HUES64 (cell line): ENCODE results near the gene PRM3.

ENCODE experiments used
- H3K27ac ChIP-seq: 2 replicates; pipeline ENCODE4 v1.7.0; 2013; ENCODE audit warnings: low read depth, low read length, inconsistent platforms
- H3K27me3 ChIP-seq: 2 replicates; pipeline ENCODE4 v1.6.1; 2013; ENCODE audit warnings: mild to moderate bottlenecking, low read length; ENCODE audit not compliant: insufficient read depth
- H3K36me3 ChIP-seq: 2 replicates; pipeline ENCODE4 v1.6.1; 2013; ENCODE audit warnings: mild to moderate bottlenecking, low read length; ENCODE audit not compliant: insufficient read depth
- H3K4me1 ChIP-seq: 2 replicates; pipeline ENCODE4 v1.6.1; 2013; ENCODE audit warnings: mild to moderate bottlenecking, low read length, moderate library complexity; ENCODE audit not compliant: insufficient read depth
- H3K4me3 ChIP-seq: 2 replicates; pipeline ENCODE4 v1.5.1; 2013; ENCODE audit warnings: mild to moderate bottlenecking, low read length, moderate library complexity
- H3K9ac ChIP-seq: 2 replicates; pipeline ENCODE4 v1.6.1; 2013; ENCODE audit warnings: mild to moderate bottlenecking, low read depth, low read length
- H3K9me3 ChIP-seq: 2 replicates; pipeline ENCODE4 v1.6.1; 2013; ENCODE audit warnings: low read depth, low read length; ENCODE audit not compliant: insufficient read depth
- WGBS: fragments of 150-250, 120-280 bp; methylation state at CpG from one replicate; pipeline ENCODE4 v1.1.7; 2013; ENCODE audit warnings: missing lambda C conversion rate; 5-methylcytosine and 5-hydroxymethylcytosine counted together

PRM3 gene

GRCh38 chr16:11233727-11234376 is 39.6 kb downstream of the PRM3 start:
- no peak overlapping the region for H3K27ac ChIP-seq
- H3K4me1 ChIP-seq, result no peaks in the 10 kb centered on the region
- no peak overlapping the region for H3K9ac ChIP-seq
- H3K36me3 ChIP-seq, result no peaks in the 10 kb centered on the region
- H3K27me3 ChIP-seq, result no peaks in the 10 kb centered on the region
- no peaks in the 10 kb centered on the region for H3K9me3 ChIP-seq
- WGBS, result 78% methylated on average over 7 of the region's 8 CpGs
- H3K4me3 ChIP-seq, result no peak overlapping the region

- 73% methylated on average over 35 of the region's 35 CpGs for whole genome bisulfite sequencing
- Histone ChIP-seq H3K4me3 (no peak overlapping the region), H3K27ac (no peak overlapping the region), H3K9me3 (no peaks in the 10 kb centered on the region), H3K9ac (no peak overlapping the region), H3K27me3 (no peaks in the 10 kb centered on the region), H3K36me3 (no peaks in the 10 kb centered on the region), H3K4me1 (no peaks in the 10 kb centered on the region)
Observed at GRCh38 chr16:11232852-11233726, 40.3 kb downstream of the PRM3 start.

GRCh38 chr16:11232302-11232851 is 41.1 kb downstream of the PRM3 start:
- H3K4me3 ChIP-seq, result no peak overlapping the region
- no peak overlapping the region for H3K9ac ChIP-seq
- no peaks in the 10 kb centered on the region for H3K27me3 ChIP-seq
- no peaks in the 10 kb centered on the region for H3K9me3 ChIP-seq
- no peaks in the 10 kb centered on the region for H3K36me3 ChIP-seq
- no peaks in the 10 kb centered on the region for H3K4me1 ChIP-seq
- 91% methylated on average over 1 of the region's 3 CpGs for WGBS
- no peak overlapping the region for H3K27ac ChIP-seq

- no peaks in the 10 kb centered on the region for H3K9me3 ChIP-seq
- H3K4me3 ChIP-seq, result no peak overlapping the region
- no peaks in the 10 kb centered on the region for H3K36me3 ChIP-seq
- no peaks in the 10 kb centered on the region for H3K4me1 ChIP-seq
- 71% methylated on average over 10 of the region's 10 CpGs for WGBS
- no peaks in the 10 kb centered on the region for H3K27me3 ChIP-seq
- H3K9ac ChIP-seq, result no peak overlapping the region
- H3K27ac ChIP-seq, result no peak overlapping the region
Observed at GRCh38 chr16:11231367-11231970, 42.0 kb downstream of the PRM3 start.

GRCh38 chr16:11229906-11230305 is 43.5 kb downstream of the PRM3 start:
- Histone ChIP-seq H3K36me3 (no peaks in the 10 kb centered on the region), H3K4me1 (no peaks in the 10 kb centered on the region), H3K4me3 (no peak overlapping the region), H3K9ac (no peak overlapping the region), H3K9me3 (no peaks in the 10 kb centered on the region), H3K27me3 (no peaks in the 10 kb centered on the region), H3K27ac (no peak overlapping the region)
- 96% methylated on average over 4 of the region's 4 CpGs for WGBS

- 88% methylated on average over 5 of the region's 5 CpGs for WGBS
- Histone ChIP-seq H3K4me1 (no peaks in the 10 kb centered on the region), H3K4me3 (no peak overlapping the region), H3K27me3 (no peaks in the 10 kb centered on the region), H3K9ac (no peak overlapping the region), H3K36me3 (no peaks in the 10 kb centered on the region), H3K27ac (no peak overlapping the region), H3K9me3 (no peaks in the 10 kb centered on the region)
Observed at GRCh38 chr16:11229432-11229831, 44.0 kb downstream of the PRM3 start.

GRCh38 chr16:11225677-11226549 is 47.5 kb downstream of the PRM3 start:
- Histone ChIP-seq H3K27me3 (no peaks in the 10 kb centered on the region), H3K4me3 (no peak overlapping the region), H3K9ac (no peak overlapping the region), H3K4me1 (no peaks in the 10 kb centered on the region), H3K36me3 (no peaks in the 10 kb centered on the region), H3K9me3 (no peaks in the 10 kb centered on the region), H3K27ac (no peak overlapping the region)
- WGBS, result 86% methylated on average over 18 of the region's 18 CpGs

- Histone ChIP-seq H3K27me3 (no peaks in the 10 kb centered on the region), H3K4me1 (no peaks in the 10 kb centered on the region), H3K36me3 (no peaks in the 10 kb centered on the region), H3K9me3 (no peaks in the 10 kb centered on the region), H3K4me3 (no peak overlapping the region), H3K9ac (no peak overlapping the region), H3K27ac (no peak overlapping the region)
- 88% methylated on average over 21 of the region's 21 CpGs for WGBS
Observed at GRCh38 chr16:11224894-11225676, 48.3 kb downstream of the PRM3 start.

GRCh38 chr16:11224096-11224893 is 49.1 kb downstream of the PRM3 start:
- WGBS, result 51% methylated on average over 24 of the region's 24 CpGs
- H3K9ac ChIP-seq, result no peak overlapping the region

More at GRCh38 chr16:11224096-11224893, 49.1 kb downstream of the PRM3 start:
- no peak overlapping the region for H3K27ac ChIP-seq
- H3K27me3 ChIP-seq, result no peaks in the 10 kb centered on the region
- H3K9me3 ChIP-seq, result no peaks in the 10 kb centered on the region
- H3K4me3 ChIP-seq, result no peak overlapping the region
- H3K4me1 ChIP-seq, result no peaks in the 10 kb centered on the region
- no peaks in the 10 kb centered on the region for H3K36me3 ChIP-seq
